HG03060 (cell line): Measurements from ENCODE around the gene CNDP2.
"Not testable (repeated sequence)": the region's sequence is repeated elsewhere in the genome, so short reads cannot be mapped to it uniquely, and the experiment has no call there.

ENCODE experiments used
- ATAC-seq: cut with Tn5 transposase; IDR thresholded peaks from one replicate; pipeline ENCODE4 v1.9.1; 2021; ENCODE audit warnings: low read depth, moderate number of reproducible peaks; ENCODE audit not compliant: unreplicated experiment

CNDP2 gene

GRCh38 chr18:74515620-74516231 is 19.6 kb downstream of the CNDP2 start:
- ATAC-seq = no peak

GRCh38 chr18:74516271-74517235 is 20.4 kb downstream of the CNDP2 start:
- no peak for ATAC-seq

- ATAC-seq = no peak
Measured at GRCh38 chr18:74517236-74517630, 21.1 kb downstream of the CNDP2 start.

- no peak for ATAC-seq
Measured at GRCh38 chr18:74518456-74519295, 22.5 kb downstream of the CNDP2 start.

- no peak for ATAC-seq
Measured at GRCh38 chr18:74519320-74520095, 23.3 kb downstream of the CNDP2 start.

GRCh38 chr18:74520096-74520833 is 24.1 kb downstream of the CNDP2 start:
- no peak for ATAC-seq

GRCh38 chr18:74521068-74521725 is 25.0 kb downstream of the CNDP2 start:
- no peak for ATAC-seq

GRCh38 chr18:74522635-74523548 is 26.7 kb downstream of the CNDP2 start:
- no peak for ATAC-seq

- no peak for ATAC-seq
Measured at GRCh38 chr18:74524097-74524496, 27.9 kb downstream of the CNDP2 start.

- not testable (repeated sequence) for ATAC-seq
Measured at GRCh38 chr18:74524915-74525314, 28.8 kb downstream of the CNDP2 start.

GRCh38 chr18:74525741-74526140 is 29.6 kb downstream of the CNDP2 start:
- no peak for ATAC-seq

- ATAC-seq = no peak
Measured at GRCh38 chr18:74526488-74526887, 30.3 kb downstream of the CNDP2 start.

- ATAC-seq = peak; percentile 63
Measured at GRCh38 chr18:74528478-74528877, 32.3 kb downstream of the CNDP2 start.

GRCh38 chr18:74528913-74529312 is 32.8 kb downstream of the CNDP2 start:
- ATAC-seq = no peak

GRCh38 chr18:74529378-74529777 is 33.2 kb downstream of the CNDP2 start:
- no peak for ATAC-seq

- no peak for ATAC-seq
Measured at GRCh38 chr18:74529811-74530583, 33.8 kb downstream of the CNDP2 start.

- ATAC-seq = no peak
Measured at GRCh38 chr18:74530584-74530862, 34.4 kb downstream of the CNDP2 start.
